GM19438 (cell line): ENCODE results near the gene CACNA1B.
"Not testable (repeated sequence)": the region's sequence is repeated elsewhere in the genome, so short reads cannot be mapped to it uniquely, and the experiment has no call there.

ENCODE experiments used
- ATAC-seq: cut with Tn5 transposase; IDR thresholded peaks from one replicate; pipeline ENCODE4 v1.9.1; 2021; ENCODE audit warnings: low read depth; ENCODE audit not compliant: unreplicated experiment

Gene CACNA1B

DNA sequence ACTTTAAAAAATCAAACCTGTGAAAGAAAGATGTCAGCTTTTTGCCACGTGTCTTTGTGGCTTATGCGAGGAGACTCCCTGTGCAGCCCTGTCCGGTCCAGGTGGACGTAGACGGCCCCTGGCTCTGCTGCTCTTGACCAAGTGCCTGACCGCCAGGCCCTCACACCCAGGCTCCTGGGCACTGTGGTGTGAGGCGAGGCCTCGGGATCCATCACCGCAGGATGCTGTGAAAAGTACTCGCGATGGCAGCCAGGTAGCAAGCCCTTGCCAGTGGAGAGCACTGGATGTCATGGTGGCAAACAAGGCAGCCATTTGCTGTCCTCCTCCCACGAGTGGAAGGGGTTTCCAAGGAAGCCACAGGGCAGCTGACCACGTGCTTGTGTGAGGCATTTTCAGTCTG is 245.1 kb downstream of the CACNA1B start:
- ATAC-seq: no peak

DNA sequence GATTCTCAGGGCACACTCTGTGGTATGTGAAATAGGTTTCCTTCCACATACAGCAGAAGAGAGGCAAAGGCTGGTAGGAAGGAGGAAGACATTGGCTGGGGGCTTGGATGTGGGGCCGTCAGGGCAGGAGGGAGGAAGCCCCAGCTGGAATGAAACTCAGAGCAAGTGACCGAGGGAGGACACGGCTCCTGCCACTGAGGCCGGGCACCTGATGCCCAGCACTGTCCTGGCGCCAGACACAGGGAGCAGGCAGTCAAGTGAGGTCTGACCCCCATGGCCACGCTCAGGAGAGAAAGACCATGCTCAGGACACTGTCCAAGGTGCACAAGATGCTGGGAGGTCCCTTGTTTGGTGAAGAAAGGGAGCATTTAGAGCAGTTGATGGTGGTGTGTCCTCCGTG is 245.5 kb downstream of the CACNA1B start:
- no peak for ATAC-seq

DNA sequence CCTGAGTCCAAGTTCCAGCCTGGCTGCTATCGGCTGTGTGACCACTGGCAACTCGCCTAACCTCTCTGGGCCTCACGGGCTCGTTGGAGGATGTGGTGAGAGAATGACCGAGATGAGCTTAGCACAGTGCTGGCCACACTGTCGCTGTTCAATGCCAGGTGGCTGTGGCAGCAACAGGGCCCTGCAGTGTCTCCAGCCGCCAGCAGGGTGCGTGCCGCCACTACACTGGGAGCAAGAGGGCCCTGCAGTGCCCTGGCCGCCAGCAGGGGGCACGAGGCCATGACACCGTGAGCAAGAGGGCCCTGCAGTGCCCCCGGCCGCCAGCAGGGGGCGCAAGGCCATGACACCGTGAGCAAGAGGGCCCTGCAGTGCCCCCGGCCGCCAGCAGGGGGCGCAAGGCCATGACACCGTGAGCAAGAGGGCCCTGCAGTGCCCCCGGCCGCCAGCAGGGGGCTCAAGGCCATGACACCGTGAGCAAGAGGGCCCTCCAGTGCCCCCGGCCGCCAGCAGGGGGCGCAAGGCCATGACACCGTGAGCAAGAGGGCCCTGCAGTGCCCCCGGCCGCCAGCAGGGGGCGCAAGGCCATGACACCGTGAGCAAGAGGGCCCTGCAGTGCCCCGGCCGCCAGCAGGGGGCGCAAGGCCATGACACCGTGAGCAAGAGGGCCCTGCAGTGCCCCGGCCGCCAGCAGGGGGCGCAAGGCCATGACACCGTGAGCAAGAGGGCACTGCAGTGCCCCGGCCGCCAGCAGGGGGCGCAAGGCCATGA is 248.7 kb downstream of the CACNA1B start:
- not testable (repeated sequence) for ATAC-seq

DNA sequence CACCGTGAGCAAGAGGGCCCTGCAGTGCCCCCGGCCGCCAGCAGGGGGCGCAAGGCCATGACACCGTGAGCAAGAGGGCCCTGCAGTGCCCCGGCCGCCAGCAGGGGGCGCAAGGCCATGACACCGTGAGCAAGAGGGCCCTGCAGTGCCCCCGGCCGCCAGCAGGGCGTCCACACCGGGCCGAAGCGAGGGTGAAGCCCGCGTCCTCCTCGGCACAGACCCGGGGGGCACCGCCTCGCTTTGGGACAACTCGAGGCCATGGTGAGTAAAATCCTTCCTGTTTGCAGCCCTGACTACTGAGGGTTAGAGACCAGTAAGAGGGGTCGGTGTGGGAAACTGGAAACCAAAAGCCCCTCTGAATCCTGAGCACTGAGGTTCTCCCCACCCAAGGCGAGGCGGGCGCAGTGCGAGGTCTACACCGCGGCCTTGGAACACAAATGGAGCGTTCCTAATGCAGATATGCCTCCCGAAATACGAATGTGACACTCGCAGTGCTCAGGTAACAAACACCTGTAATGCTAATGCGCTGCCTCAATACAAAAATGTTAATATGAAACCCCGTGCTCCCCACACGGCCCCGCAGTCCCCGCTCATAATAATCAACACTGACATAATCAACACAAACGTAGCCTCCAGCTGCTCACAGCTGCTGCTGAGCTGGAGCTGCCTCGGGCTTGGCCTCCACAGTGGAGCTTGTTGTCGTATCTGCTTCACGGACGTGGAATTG is 249.4 kb downstream of the CACNA1B start:
- ATAC-seq: not testable (repeated sequence)

DNA sequence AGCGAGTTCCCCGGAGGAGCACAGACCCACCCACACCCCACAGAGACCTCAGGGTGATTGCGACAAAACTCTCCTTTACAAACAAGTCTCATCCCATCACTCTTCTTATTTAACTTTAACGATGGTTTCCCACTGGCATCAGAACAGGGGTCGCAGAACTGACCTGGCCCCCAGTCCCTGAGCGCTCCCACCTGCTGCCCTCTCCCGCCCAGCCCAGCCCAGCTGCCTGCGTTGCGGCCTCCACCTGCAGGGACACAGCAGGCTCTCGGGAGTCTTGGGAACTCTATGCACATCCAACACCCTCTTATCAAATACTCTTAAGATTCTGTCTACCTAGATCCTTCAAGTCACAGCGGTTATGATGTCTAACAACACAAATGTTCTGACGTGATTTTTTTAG is 250.4 kb downstream of the CACNA1B start:
- ATAC-seq: not testable (repeated sequence)

DNA sequence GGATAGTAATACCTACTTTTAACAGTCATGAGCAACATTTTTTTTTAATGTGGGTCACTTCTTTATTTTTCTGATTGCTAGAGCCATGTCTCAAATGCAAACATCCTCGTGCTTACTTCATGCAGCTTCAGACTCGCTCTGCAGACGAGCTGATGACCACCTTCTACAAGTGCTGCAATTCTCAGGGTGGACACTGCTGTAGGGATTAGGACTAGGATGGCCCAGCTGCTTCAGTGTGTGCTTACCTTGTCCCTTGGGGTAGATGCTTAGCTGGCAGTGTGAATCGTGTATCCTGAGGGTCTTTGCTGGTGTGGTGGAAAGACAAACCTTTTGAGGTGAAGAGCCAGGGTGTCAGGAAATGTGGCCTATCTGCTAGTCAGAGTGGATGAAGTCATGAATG is 251.7 kb downstream of the CACNA1B start:
- ATAC-seq: not testable (repeated sequence)

DNA sequence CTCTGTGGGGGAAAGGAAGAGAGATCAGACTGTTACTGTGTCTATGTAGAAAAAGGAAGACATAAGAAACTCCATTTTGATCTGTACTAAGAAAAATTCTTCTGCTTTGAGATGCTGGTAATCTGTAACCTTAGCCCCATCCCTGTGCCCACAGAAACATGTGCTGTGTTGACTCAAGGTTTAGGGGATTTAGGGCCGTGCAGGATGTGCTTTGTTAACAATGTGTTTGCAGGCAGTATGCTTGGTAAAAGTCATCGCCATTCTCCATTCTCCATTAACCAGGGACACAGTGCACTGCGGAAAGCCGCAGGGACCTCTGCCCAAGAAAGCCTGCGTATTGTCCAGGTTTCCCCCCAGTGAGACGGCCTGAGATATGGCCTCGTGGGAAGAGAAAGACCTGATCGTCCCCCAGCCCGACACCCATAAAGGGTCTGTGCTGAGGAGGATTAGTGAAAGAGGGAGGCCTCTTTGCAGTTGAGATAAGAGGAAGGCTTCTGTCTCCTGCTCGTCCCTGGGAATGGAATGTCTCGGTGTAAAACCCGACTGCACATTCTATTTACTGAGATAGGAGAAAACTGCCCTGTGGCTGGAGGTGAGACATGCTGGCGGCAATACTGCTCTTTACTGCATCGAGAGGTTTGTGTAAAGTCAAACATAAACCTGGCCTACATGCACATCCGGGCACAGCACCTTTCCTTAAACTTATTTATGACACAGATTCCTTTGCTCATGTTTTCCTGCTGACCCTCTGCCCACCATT is 255.5 kb downstream of the CACNA1B start:
- ATAC-seq: not testable (repeated sequence)

DNA sequence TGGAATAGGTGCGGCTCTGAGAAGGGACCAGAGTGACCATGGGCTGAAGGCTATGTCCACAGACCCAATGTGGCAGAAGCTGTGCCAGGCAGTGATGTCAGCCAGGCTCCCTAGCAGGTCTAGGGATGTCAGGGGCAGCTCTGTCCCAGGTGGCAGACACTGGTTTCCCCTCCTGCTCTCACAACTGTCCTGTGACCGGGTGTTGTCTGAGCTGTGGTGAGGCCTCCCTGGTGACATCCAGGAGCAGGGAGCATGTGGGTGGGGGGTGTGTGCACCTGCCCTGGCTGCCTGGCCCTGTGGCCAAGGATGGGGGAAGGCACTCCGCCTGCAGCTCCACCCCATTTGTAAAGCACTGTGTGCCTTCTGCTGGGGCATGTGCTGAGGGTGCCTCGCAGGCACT is 257.0 kb downstream of the CACNA1B start:
- not testable (repeated sequence) for ATAC-seq

DNA sequence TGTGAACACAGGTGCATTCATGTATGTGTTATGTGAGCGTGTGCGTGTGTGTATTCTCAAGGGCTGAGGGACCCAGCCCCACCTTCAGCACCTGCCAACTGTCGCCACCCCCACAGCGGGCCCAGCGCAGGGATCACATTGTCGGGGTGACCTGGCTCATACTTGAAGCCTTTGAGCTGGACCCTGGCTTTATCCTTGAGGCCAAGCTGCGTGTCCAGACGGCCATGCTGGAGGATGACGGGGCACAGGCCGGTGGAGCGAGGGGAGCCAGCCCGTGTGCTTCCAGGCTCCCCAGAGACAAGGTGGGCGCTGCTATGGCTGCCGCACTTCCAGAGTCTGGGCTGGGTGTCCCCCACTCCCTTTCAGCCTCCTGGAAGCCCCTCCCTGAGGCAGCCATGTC is 261.5 kb downstream of the CACNA1B start:
- ATAC-seq: not testable (repeated sequence)

DNA sequence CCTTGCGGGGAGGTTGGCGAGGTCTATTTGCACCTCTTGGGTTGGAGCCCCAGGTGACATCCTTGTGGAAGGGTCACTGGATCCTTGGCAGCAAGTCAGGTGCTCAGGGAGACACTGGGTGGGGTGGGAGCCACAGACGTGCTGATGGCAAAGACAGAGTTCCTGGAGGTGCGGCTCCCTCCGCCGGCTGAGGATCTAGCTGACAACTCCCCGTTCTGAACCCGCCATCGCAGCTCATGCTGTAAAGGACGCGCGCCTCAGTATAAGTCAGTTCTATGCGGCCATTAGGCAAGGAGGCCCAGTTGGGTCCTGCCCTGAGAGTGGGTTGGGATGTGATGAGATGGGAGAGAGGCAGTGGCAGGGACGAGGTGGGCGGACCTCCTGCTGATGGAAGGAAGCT is 263.4 kb downstream of the CACNA1B start:
- not testable (repeated sequence) for ATAC-seq

DNA sequence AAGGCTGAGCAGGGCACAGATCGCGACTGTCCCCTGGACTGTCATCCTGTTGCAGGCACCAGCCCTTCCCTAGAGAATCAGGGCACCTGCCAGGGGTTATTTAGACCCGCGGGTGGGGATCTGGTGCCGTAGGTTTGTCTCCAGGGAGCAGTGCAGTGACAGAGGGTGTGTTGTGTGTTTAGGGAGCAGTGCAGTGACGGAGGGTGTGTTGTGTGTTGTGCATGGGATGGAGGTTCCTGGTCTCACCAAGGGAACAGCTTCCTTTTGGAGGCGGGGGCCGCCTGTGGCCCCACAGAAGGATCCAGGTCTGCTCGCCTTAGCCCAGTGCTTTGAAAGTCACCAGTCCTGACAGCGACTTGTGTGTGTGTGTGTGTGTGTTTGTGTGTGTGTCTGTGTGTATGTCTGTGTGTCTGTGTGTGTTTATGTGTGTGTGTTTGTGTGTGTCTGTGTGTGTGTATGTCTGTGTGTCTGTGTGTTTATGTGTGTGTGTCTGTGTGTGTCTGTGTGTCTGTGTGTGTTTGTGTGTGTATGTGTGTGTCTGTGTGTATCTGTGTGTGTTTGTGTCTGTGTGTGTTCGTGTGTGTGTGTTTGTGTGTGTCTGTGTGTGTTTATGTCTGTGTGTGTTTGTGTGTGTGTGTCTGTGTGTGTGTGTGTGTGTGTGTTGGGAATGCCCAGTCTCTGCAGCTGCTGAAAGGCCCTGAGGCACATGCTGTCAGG is 265.1 kb downstream of the CACNA1B start:
- ATAC-seq: not testable (repeated sequence)

DNA sequence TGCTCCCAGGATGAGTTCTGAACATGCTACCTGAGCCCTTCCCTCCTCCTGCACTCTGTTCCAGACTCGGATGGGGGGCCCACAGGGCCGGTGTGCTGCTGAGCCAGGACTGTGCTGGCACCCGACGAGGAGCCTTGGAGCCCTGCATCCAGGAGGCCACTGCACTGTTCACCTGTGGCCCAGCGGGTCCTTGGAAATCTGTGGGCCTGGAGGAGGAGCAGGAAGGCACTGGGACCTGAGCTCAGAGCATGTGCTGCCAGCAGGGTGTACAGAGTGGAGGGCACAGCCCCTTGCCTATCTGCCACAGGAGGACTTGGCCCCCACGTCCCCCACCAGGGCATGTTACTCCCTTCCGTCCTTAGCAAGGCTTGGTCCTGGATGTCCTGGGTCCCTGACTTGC is 265.9 kb downstream of the CACNA1B start:
- ATAC-seq: not testable (repeated sequence)

DNA sequence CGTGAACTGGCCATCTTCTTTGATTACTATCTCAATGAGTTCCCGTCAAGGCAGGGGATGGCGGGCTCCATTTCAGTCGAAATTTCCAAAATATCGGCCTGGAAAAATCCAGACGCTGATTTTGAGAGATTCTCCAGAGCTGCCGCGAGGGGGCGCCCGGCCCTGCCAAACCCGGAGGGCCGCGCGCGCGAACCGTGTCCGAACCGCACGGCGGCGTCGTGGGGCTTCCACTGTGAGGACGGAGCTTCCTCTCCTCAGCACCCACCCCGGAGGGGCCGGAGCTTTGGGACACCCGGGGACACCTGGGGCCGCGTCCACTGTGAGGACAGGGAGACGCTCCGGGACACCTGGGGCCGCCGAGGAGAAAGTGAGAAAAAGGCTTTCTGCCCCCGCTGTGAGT is 270.0 kb downstream of the CACNA1B start:
- ATAC-seq: not testable (repeated sequence)

DNA sequence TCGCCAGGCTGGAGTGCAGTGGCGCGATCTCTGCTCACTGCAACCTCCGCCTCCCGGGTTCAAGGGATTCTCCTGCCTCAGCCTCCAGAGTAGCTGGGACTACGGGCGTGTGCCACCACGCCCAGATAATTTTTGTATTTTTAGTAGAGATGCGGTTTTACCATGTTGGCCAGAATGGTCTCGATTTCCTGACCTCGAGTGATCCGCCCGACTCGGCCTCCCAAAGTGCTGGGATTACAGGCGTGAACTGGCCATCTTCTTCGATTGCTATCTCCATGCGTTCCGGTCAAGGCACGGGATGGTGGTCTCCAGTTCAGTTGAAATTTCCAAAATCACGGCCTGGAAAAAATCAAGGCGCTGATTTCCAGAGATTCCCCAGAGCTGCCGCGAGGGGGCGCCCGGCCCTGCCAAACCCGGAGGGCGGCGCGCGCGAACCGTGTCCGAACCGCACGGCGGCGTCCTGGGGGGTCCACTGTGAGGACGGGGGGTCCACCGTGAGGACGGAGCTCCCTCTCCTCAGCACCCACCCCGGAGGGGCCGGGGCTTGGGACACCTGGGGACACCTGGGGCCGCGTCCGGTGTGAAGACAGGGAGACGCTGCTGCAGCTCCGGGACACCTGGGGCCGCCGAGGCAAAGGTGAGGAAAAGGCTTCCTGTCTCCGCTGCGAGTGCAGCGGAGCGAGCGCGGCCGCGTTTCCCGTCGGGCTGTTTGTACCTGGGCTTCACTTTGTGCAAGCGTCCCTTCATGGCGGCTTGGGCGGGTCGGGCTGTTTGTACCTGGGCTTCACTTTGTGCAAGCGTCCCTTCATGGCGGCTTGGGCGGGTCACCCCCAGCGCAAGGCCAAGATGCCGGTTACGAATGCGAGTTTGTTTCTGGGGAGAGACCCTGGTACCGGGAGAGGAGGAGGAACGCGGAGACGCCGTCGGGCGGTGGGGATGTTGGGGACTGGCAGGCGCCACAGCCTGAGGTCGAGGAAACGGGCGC is 272.4 kb downstream of the CACNA1B start:
- ATAC-seq: not testable (repeated sequence)

DNA sequence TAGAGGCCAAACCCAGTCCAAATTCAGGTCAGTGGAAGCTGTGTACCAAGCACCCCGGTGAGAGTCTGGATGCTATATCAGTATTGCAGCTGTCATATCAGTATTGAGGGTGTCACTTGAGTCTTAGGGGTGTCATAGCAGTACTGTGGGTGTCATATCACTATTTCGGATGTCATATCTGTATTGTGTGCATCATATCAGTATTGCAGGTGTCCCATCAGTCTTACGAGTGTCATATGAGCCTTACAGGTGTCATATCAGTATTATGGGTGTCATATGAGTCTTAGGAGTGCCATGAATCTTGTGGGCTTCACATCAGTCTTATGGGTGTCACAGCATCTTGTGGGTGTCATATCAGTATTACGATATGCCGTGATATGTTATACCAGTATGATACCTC is 278.2 kb downstream of the CACNA1B start:
- ATAC-seq: not testable (repeated sequence)

DNA sequence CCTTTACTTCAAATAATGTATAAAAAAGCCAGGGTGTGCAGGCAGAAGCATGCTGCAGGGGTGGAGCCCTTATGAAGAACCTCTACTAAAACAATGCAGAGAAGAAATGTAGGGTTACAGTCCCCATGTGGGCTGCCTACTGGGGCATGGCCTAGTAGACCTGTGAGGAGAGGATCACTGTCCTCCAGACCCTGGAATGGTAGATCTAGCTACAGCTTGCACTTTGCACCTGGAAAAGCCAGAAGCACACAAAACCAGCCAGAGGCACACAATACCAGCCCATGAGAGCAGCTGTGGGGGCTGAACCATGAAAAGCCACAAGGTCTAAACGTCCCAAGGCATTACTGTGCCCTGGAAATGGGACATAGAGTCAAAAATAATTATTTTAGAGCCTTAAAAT is 289.2 kb downstream of the CACNA1B start:
- ATAC-seq: not testable (repeated sequence)
